Suppressor macrophage (primary cell): ENCODE results near the gene NAGS.
"Not testable (repeated sequence)": the region's sequence is repeated elsewhere in the genome, so short reads cannot be mapped to it uniquely, and the experiment has no call there.

ENCODE experiments used
- DNase-seq, 4 experiments: peaks; one replicate each; pipeline ENCODE4 v3.0.0-alpha.2; 2020 to 2022
- total RNA-seq, 17 experiments: gene quantifications; one replicate each; lab custom pipeline; 2026; ENCODE audit warnings: mixed read lengths in 6 of 17, inconsistent platforms in 3 of 17; lab: John Stamatoyannopoulos, UW

Gene NAGS, protein sequence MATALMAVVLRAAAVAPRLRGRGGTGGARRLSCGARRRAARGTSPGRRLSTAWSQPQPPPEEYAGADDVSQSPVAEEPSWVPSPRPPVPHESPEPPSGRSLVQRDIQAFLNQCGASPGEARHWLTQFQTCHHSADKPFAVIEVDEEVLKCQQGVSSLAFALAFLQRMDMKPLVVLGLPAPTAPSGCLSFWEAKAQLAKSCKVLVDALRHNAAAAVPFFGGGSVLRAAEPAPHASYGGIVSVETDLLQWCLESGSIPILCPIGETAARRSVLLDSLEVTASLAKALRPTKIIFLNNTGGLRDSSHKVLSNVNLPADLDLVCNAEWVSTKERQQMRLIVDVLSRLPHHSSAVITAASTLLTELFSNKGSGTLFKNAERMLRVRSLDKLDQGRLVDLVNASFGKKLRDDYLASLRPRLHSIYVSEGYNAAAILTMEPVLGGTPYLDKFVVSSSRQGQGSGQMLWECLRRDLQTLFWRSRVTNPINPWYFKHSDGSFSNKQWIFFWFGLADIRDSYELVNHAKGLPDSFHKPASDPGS
- 0.06 to 2.6 (median 1.1) reads per million in 17 experiments for total RNA-seq

DNA sequence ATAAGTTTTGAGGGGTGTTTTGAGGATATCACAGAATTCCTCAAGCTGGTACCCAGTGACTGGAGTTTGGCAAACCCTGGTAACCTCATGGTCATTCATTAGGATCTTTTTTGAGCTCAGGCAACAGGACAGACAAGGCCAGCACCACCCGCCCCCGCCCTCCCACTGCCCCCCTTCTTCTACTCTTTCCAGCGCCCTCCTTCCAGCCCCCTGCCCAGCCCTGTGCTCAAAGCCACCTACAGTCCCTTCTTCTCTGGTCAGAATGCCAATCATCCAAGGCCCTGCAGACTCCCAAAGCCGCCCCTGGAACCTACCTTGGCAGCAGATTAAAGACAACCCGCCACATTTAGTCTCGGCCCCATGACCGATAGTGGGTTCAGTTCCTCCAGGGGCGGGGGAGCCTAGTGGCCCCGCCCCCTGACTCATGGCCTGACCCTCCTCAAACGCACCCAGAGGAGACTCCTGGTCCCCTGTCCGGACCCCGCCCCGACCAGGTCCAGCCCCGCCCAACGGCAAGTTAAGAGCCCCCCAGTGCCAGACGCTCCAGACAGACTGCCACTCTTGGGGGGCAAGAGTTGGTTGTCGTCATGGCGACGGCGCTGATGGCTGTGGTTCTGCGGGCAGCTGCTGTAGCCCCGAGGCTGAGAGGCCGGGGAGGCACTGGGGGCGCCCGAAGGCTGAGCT lies at the start of gene NAGS:
TSS of gene NAGS (plus strand) at position 546 of the 684 bp plus-strand sequence. CDS start at position 588, 42 bp downstream.
- DNase-seq: peak in 2 of 4 experiments; percentile 13

DNA sequence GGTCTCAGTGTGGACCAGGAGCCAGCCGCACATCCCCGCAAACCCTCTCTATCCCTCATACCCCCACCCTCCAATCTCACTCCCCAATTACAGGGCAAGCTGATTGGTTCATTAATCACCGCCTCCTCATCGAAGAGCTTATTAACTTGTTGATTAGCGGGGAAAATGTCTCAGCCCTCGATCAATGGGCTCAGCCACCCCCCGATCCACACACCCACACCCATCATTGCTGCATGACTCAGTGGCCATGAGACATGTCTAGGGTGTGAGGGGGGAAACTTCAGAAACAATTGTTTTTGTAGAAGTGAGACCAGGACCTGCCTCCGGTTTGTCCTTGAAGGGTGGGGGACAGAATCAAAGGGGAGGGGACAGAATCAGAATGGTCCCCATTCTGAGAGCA lies 48.2 kb upstream of the NAGS start:
- no peak for DNase-seq

DNA sequence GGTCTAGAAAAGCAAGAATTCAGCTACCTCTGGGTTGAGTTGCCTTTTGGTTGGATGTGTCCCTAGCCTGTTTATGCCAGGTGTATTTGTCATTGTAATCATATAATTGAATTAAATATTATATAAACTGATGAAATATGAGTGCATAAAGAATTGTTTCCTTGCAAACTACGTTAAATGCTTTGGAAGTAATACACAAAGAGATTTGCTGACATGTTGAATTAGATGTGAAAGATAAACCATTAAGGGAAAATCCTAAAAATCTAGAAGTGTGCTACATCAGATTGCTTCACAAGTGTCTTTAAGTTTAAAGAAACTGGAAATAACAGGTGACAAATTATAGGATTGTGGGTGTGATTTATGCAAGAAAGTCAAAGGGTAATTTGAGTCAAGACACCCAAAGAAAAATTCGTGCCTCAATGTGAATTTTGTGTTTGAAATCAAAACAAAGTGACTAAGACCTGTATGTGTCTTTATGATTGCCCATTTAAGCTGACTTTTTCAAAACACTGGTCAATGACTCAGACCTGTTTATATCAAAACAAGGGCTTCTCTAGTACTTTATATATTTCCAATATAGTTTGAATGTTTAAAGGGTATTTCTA lies 45.6 kb upstream of the NAGS start:
- DNase-seq: no peak

DNA sequence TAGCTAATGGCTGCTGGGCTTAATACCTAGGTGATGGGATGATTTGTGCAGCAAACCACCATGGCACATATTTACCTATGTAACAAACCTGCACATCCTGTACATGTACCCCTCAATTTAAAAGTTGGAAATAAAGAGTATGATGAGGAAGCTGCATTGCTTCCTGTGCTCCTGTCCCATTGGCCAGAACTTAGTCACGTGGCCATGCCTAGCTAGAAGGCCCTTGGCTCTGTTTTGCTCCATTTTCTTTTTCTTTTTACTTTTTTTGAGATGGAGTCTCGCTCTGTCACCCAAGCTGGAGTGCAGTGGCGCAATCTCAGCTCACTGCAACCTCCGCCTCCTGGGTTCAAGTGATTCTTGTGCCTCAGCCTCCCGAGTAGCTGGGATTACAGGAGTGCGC lies 43.1 kb upstream of the NAGS start:
- DNase-seq: not testable (repeated sequence)

DNA sequence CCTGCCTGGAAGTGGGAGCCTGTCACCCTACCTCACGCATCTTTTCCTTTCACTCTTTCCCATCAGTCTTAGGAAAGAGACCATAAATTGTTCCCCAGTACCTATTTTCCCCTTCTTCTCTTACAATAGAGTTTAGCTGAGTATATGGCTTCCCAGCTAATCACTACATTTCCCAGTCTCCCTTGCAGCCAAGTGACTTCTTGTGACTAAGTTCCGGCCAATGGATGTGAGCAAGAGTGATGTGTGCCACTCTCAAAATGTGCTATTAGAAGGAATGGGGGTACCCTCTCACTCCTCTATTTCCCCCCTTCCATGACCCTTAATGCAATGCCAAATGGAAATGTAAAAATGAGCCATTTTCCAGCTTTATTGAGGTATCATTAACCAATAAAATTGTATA lies 42.5 kb upstream of the NAGS start:
- no peak for DNase-seq

DNA sequence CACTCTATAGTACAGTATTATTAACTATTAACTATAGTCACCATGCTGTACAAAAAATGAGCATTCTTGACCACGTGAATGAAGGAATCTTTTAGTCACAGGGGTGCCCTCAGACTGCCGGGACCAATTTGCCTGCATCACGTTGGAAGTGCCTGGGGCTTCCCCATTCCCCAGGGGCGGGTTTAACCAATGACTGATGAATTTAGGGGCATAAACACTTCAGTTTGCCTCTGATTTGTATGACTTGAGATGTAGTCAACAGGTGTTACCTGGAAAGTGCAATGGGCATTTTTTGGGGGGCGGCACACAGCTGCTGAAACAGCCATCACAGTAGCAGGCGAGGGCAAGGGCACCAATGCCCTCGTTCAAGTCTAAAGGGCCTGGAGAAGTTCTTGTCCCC lies 41.9 kb upstream of the NAGS start:
- DNase-seq: no peak

DNA sequence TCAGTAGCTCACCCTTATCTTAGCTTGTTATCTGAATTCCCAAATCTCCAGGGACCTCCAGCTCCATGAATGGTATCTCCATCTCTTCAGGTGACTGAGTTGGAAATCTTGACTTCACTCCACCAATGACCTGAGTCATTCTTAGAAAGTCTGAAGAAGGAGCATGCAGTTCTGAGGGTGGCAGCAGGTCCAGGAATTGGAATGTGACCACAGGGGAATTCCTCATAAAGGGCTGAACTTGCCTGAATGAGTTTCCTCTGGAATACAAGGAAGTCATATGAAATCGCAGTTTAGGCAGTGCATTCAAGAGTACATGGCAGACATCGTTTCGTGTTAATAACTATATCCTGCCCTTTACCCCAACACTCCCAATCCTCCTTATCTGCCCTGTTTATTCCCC lies 38.1 kb upstream of the NAGS start:
- no peak for DNase-seq

DNA sequence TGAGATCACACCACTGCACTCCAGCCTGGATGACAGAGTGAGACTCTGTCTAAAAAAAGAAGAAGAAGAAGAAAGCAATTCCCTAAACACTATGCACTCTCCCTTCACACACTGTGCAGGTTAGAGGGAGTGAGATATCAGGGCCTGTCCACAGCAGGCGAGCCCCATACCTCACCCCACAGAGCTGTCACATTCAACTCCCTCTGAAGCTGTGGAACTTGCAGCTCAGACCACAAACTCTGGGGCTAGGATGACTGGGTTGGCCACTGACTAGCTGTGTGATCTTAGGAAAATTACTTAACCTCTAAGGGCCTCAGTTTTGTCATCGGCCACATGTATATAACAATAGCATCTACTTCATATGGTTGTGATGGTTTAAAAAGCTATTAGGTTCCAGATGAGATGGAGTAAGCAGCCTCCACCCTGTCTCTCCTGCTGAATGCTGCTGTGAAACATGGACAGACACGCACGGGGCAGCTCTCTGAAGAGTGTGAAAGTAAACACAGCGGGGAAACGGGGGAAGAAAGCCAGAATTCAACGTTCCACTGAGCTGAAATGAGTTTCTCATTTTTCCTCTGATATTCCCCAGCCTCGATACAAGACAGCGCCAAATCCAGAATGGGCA lies 37.1 kb upstream of the NAGS start:
- DNase-seq: no peak

DNA sequence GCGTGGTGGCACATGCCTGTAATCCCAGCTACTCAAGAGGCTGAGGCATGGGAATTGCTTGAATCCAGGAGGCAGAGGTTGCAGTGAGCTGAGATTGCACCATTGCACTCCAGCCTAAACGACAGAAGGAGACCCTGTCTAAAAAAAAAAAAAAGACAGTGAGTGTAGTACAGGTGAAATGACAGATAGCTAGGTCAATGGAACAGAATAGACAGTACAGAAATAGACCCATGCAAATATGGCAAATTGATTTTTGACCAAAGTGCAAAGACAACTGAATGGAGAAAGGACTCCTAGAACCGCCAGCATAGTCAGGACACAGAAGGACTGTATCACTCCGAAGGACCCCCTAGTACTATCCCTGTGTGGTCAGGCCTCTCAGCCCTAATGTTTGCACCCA lies 34.1 kb upstream of the NAGS start:
- DNase-seq: no peak

DNA sequence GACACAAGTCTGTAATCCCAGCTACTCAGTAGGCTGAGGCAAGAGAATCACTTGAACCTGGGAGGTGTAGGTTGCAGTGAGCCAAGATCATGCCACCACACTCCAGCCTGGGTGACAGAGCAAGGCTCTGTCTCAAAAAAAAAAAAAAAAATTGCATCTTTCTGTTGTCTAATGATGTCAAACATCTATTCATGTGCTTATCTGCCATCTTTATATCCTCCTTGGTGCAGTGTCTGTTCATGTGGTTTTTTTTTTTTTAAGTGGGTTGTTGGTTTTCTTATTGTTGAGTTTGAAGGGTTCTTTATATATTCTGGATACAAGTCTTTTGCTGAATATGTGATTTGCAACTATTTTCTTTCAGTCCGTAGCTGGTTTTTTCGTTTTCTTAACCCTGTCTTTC lies 33.0 kb upstream of the NAGS start:
- not testable (repeated sequence) for DNase-seq

DNA sequence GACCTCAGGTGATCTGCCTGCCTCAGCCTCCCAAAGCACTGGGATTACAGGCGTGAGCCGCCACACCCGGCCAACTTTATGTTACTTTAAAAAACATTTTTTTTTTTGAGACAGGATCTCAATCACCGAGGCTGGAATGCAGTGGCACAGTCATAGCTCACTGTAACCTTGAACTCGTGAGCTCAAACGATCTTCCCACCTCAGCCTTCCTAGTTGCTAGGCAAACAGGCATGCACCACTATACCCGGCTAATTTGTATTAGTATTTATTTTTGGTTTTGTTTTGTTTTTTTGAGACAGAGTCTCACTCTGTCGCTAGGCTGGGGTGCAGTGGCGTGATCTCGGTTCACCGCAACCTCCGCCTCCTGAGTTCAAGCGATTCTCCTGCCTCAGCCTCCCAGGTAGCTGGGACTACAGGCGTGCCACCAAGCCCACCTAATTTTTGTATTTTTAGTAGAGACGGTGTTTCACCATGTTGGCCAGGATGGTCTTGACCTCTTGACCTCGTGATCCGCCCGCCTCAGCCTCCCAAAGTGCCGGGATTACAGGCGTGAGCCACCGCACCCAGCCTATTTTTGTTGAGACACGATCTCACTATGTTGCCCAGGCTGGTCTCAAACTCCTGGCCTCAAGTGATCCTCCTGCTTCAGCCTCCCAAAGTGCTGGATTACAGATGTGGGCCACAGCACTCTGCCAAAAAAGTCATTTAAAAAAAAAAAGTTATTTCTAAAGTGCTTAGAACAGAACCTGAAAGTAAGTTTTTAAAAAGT lies 31.8 kb upstream of the NAGS start:
- DNase-seq: not testable (repeated sequence)

DNA sequence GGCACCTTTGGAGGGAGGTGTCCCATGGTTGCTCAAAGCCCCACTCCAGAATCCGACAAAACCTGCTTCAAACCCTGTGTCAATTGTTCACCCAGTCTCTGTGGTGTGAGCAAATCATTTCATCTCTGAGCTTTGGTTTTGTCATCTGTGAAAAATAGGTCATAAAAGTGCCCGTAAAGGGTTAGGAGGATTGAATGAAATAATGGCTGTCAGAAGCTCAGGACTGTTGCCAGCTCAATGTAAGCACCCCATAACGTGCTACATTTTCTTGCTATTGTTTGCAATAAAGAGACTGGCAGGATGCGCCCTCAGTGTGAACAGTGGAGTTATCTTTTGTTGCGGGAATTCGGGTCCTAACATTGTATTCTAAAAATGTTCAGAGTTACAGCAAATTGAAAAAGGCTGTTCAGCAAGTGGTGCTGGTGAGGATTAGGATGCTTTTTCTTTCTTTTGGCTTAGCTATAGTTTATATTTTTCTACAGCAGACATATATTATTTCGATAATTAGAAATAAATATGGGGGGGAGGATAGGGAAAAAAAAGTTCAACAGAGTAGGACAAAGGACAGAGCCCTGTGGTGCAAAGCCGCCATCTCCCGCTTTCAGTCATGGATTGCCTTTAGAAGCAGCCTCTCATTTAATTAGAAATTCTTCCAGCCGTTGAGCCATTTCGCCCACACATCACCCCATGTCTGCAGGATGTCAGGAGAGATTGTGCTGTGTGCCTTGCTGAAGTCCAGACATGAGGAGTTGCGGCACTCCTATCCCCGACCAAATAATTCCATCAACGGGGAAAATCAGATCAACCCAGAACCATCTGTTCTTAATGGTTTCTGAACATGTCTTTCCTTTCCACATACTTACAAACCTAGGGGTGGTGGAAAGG lies 29.8 kb upstream of the NAGS start:
- DNase-seq: no peak

DNA sequence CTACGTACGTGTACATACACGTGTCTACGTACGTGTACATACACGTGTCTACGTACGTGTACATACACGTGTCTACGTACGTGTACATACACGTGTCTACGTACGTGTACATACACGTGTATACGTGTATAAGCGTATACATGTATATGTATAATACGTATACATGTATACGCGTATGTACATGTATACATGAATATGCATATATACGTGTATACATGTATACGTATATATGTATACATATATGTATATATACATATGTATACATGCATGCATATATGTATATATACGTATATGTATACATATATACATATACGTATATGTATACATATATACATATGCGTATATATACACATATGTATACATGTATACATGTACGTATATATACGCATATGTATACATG lies 28.5 kb upstream of the NAGS start:
- no peak for DNase-seq

DNA sequence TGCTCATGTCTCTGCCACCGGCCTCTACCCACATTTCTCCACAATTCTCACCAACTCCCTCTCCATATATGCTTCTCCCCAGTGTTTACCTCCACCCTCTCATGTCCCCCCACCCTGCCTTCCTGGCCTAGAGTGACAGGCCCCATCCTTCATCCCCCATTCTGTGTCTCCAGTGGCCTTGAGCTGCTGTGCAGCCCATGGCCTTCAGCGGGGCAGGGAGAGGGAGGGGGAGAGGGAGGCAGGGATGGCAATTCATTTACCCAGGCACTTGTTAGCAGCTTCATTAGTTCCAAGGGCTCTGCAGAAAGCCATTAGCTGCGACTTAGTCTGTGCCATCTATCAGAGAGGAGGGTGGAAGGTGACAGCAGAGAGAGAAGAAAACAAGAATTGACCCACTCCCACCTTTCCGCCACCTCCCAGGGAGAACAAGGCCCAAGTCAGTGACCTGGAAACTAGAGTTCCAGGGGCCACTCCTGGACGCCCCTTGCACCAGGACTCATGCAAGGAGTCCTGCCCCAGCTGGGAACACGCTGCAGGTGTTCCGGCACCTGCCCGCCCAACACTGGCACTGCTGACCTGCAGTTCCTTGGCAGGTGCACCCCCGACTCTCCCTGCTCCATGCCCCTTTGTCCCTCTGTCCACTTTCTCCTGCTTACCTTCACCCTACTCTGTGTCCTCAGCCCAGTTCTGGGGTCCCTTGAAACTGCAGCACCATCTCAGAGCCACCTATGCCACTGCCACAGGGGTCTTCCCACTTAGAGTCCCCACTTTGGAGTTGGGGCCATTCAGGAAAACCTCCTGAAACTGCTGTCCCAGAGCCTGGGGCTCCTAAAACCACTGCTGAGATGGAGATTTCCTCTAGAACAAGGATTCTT lies 27.2 kb upstream of the NAGS start:
- no peak for DNase-seq

DNA sequence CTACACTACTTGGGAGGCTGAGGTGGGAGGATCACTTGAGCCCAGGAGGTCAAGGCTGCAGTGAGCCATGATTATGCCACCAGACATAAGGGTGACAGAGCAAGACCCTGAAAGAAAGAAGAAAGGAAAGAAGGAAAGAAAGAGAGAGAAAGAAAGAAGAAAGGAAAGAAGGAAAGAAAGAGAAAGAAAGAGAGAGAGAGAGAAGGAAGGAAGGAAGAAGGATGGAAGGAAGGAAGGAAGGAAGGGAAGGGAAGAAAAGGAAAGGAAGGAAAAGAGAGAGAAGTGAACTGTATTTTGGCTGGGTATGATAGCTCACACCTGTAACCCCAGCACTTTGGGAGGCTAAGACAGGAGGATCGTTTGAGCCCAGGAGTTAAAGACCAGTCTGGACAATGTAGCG lies 26.3 kb upstream of the NAGS start:
- DNase-seq: no peak

DNA sequence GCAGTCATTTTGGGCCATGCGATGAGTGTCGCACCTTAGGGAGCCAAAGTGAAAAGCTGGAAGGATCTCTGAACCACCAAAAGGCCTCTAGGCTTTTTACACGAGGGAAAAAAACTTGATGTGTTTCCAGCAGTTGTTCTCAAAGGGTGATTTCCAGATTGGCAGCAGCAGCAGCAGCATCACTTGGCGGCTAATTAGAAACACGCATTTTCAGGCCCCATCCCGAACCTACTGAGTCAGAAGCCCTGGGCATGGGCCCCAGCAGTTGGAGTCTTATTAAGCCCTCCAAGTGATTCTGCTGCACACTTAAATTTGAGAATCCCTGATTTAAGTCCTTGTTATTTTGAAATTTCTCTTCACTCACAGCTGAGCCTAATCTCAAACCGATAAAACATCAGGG lies 25.4 kb upstream of the NAGS start:
- no peak for DNase-seq

DNA sequence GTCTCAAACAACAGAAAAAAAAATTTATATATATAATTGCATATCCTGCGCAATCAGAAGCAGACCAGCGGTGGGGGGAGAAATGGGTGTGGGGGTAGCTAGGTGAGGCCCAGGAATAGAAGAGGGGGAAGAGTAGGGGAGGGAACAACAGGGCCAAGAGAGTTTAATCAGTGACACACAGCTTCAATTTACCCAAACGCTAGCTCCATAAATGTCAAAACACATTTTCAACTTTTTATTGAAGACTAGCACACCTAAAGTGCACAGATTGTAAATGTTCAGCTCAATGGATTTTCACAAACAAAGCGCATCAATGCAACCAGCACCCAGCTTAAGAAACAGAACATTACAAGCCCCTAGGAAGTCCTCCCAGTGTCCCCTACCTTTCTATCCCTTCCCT lies 24.8 kb upstream of the NAGS start:
- DNase-seq: no peak

DNA sequence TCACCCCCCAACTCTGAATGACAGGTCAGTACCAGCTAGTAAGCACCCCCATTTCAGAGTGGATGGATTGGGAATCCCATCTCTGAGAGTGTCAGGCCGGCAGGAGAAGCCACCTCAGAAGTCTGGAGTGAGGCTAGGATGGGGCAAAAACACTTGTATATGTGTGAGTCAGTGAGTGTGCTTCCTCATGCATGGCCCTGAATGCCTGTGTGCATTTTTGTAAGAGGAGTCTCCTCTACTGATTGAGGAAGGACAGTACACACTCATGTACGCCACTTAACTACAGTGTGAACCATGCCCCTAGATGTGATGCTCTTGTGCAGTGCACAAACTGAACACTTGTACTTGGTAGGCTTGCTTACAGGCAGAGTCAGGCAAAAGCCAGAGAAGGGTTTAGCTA lies 22.3 kb upstream of the NAGS start:
- no peak for DNase-seq

DNA sequence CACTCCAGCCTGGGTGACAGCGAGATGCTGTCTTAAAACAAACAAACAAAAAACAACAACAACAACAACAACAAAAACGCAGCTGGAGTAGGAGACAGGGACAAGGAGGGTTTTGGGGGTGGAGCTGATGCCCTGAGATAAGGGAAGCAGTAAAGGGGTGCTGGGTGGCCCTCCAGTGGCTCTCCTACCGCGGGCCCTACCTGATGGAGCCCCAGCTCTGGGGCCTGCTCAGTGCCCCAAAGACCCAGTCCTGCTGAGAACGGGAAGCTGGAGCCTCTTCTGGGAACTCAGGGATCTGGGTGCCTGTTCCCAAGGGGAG lies 21.3 kb upstream of the NAGS start:
- DNase-seq: no peak
